ENCODE results near the gene ZNF653. TPM values are rescaled to one million over a fixed set of nuclear protein-coding genes. Genes with fewer than 3 reads are reported as not detected.
"Not testable (repeated sequence)": the region's sequence is repeated elsewhere in the genome, so short reads cannot be mapped to it uniquely, and the experiment has no call there.

ZNF653 gene
- total and polyA plus RNA-seq, 7 donors, result 4.0 to 11.5 (median 6.2) TPM

GRCh38 chr19:11457115-11457514, 48.5 kb downstream of the ZNF653 start:
- no peak overlapping the region for H3K27ac ChIP-seq
- DNase-seq, result no peak
- H3K4me1 ChIP-seq, result no peaks in the 10 kb centered on the region
- ATAC-seq, result no peak
- H3K36me3 ChIP-seq (ENCODE audit: insufficient read depth in 1 of 2, low read depth in 1 of 2), result no peaks in the 10 kb centered on the region
- intact Hi-C loops (cut with DNase I), result no loop called here
- H3K4me3 ChIP-seq, result no peak overlapping the region
- H3K27me3 ChIP-seq (ENCODE audit: insufficient read depth in 3 of 3, low read length in 2 of 3), result peaks cover 0 to 36% (median 17%) of the 10 kb centered on the region in 3 donors
- TF ChIP-seq CTCF (IDR thresholded peaks at IDR 0.05), result no peak
- no peaks in the 10 kb centered on the region for H3K9me3 ChIP-seq
- WGBS, 3 donors, result 9 to 15% (median 12%) methylated on average over 14 to 18 of the region's 18 CpGs

DNA sequence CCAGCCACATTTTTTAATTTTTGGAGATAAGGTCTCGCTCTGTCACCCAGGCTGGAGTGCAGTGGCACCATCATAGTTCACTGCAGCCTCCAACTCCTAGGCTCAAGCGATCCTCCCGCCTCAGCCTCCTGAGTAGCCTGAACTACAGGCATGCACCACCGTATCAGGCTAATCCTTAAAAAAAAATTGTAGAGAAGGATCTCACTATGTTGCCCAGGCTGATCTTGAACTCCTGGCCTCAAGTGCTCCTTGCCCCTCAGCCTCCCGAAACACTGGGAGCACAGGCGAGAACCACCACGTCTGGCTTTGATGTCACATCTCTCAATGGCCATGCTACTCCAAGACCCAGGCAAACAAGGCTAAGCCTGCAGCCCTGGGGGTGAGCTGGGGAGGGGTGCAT, 49.0 kb downstream of the ZNF653 start:
- TF ChIP-seq CTCF (IDR thresholded peaks at IDR 0.05), result no peak
- Histone ChIP-seq H3K27me3 (ENCODE audit: insufficient read depth in 3 of 3, low read length in 2 of 3) (peaks cover 0 to 36% (median 17%) of the 10 kb centered on the region in 3 donors), H3K9me3 (no peaks in the 10 kb centered on the region), H3K4me3 (no peak overlapping the region), H3K36me3 (ENCODE audit: insufficient read depth in 1 of 2, low read depth in 1 of 2) (no peaks in the 10 kb centered on the region), H3K4me1 (no peaks in the 10 kb centered on the region), H3K27ac (no peak overlapping the region)
- intact Hi-C loops (cut with DNase I), result no loop called here
- ATAC-seq (no peak), DNase-seq (no peak)
- 82 to 86% (median 86%) methylated on average over 7 of the region's 7 CpGs for WGBS, 3 donors

DNA sequence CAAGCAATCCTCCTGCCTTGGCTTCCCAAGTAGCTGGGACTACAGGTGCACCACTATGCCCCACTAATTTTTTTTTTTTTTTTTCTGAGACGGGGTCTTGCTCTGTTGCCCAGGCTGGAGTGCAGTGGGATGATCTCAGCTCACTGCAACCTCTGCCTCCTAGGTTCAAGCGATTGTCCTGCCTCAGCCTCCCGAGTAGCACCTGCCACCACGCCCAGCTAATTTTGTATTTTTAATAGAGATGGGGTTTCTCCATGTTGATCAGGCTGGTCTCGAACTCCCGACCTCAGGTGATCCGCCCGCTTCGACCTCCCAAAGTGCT, 50.4 kb downstream of the ZNF653 start:
- H3K4me3 ChIP-seq; H3K27ac ChIP-seq; H3K4me1 ChIP-seq; ATAC-seq; H3K36me3 ChIP-seq (ENCODE audit: insufficient read depth in 1 of 2, low read depth in 1 of 2); H3K9me3 ChIP-seq; DNase-seq; intact Hi-C loops (cut with DNase I): not testable (repeated sequence)
- H3K27me3 ChIP-seq (ENCODE audit: insufficient read depth in 3 of 3, low read length in 2 of 3), result peaks cover 0 to 31% (median 14%) of the 10 kb centered on the region in 3 donors
- WGBS, 3 donors, result 83 to 92% (median 89%) methylated on average over 9 of the region's 9 CpGs

- Histone ChIP-seq H3K9me3 (no peaks in the 10 kb centered on the region), H3K4me3 (no peak overlapping the region), H3K36me3 (ENCODE audit: insufficient read depth in 1 of 2, low read depth in 1 of 2) (peaks cover 0 to 20% of the 10 kb centered on the region in 2 donors), H3K27ac (no peak overlapping the region), H3K4me1 (no peaks in the 10 kb centered on the region), H3K27me3 (ENCODE audit: insufficient read depth in 3 of 3, low read length in 2 of 3) (peaks cover 0 to 20% (median 14%) of the 10 kb centered on the region in 3 donors)
- peak; percentile 22 for TF ChIP-seq CTCF (IDR thresholded peaks at IDR 0.05)
- no peak for ATAC-seq
- 45 to 54% (median 46%) methylated on average over 24 to 27 of the region's 27 CpGs for WGBS, 3 donors
- DNase-seq, result no peak
- intact Hi-C loops (cut with DNase I), result no loop called here
These were observed 51.9 kb downstream of the ZNF653 start for GRCh38 chr19:11453468-11454341.

GRCh38 chr19:11452620-11453310, 52.9 kb downstream of the ZNF653 start:
- H3K27me3 ChIP-seq (ENCODE audit: insufficient read depth in 3 of 3, low read length in 2 of 3), result peaks cover 0 to 20% (median 10%) of the 10 kb centered on the region in 3 donors
- H3K36me3 ChIP-seq (ENCODE audit: insufficient read depth in 1 of 2, low read depth in 1 of 2), result peaks cover 0 to 29% of the 10 kb centered on the region in 2 donors
- H3K4me1 ChIP-seq, result no peaks in the 10 kb centered on the region
- H3K9me3 ChIP-seq, result no peaks in the 10 kb centered on the region
- no peak for ATAC-seq
- intact Hi-C loops (cut with DNase I), result no loop called here
- H3K27ac ChIP-seq, result no peak overlapping the region
- H3K4me3 ChIP-seq, result no peak overlapping the region
- no peak for TF ChIP-seq CTCF (IDR thresholded peaks at IDR 0.05)
- 68 to 71% (median 69%) methylated on average over 32 to 33 of the region's 33 CpGs for WGBS, 3 donors
- no peak for DNase-seq
